HPDE6-E6E7 (cell line): ENCODE data around the gene FAM13A.

Experiments
- DNase-seq: peaks from one replicate; pipeline ENCODE4 v3.0.0; 2011; ENCODE audit warnings: missing footprints; ENCODE audit errors: extremely low spot score

The FAM13A gene

DNA sequence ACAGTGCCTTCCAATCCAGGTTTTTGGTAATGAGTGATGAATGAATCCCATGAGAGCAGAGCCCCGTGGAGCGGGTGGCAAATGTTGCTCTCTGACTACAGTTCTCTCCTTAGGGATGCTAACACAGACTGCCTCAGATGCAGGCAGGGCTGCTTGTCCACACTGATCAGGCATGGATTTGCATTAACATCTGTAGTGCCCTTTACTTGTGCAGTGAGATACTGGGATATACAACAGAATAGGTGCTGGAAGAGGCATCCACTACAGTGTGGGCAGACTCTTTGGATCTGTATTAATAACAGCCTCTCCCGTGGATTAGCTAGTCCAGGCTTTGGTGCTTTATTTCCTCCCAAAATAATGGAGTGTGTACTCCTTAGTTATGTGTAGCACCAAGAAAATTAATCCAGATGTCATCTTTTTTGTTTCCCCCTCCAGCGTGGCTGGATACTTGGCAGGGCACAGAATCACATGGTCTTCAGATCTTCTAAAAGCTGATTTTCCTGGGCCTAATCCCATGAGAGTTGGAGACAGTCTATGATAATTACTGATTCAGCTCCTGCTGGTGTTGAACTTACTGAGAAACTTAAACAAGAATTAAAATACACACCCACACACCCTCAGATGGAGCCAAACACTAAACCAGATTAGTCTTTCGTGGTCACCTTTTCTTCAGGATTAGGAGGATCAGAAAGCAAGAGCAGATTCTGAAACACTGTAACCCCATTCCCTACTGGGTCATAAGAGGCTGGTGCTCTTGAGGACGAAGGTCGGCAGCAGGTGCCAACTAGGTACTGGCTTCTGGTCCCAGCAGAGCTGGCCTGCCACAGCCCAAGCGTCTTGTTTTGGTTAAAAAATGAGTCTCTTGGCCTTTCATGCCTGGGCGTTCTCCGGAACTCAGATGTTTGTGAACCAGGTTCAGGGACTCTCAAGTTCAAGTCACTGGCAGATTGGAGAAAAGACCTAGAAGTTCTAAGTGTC lies 336.2 kb downstream of the FAM13A start:
- no peak for DNase-seq

DNA sequence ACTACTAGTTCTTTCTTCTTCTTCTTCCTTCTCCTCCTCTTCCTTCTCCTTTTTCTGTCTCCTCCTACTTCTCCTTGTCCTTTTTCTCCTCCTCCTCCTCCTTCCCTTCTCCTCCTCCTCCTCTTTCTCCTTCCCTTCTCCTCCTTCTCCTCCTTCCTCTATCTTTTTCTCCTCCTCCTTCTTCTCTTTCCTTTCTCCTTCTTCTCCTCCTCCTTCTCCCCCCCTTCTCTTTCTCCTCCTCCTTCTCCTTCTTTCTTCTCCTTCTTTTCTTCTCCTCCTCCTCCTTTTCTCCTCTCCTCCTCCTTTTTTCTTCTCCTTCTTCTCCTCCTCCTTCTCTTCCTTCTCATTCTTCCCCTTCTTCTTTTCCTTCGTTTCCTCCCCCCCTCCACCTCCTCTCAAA lies 337.6 kb downstream of the FAM13A start:
- no peak for DNase-seq

DNA sequence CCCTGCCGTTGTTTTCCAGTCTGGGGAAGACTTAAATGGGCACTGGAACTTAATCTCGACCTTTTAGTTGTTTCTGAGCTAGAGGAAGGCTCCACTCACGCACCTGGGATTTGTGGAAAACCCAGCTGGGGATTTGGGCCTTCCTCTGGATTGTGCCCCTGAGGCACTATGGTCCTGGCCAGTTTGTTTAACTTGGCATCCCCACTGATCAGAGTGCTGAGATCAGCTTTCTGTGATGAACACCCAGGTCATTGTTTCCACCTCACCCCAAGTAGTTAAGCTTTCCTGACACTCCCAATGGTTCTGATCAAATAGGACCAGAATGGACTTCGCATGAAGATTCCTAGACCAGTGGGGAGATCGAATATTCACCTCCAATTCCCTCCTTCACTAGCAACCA lies 338.9 kb downstream of the FAM13A start:
- no peak for DNase-seq

DNA sequence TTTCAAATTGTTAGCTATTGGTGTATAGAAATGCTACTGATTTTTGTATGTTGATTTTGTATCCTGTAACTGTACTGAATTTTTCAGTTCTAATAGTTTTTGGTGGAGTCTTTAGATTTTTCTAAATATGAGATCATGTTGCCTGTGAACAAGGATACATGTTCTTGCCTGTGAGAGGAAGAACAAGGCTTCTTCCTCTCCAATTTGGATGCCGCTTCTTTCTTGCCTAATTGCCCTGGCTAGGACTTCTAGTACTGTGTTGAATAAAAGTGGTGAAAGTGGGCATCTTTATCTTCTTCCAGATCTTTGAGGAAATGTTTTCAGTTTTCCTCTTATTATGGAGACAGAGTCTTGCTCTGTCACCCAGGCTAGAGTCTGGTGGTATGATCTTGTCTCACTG lies 343.2 kb downstream of the FAM13A start:
- DNase-seq, result no peak

DNA sequence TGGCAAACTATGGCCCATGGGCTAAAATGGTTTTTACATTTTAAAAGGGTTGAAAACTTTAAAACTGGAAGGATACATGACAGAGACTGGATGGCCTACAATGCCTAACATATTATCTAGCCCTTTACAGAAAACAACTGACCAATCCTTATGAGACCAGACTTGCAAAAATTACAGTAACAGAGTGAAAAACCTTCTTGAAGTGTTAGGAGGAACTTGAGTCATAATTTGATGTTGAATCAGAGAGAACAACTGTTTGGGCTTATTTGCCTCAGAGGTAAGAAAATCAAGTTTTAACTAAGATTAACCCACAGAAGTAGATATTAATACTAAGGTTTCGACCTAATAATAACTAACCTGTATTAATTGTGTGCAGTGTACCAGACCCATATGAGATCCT lies 347.0 kb downstream of the FAM13A start:
- DNase-seq, result no peak

DNA sequence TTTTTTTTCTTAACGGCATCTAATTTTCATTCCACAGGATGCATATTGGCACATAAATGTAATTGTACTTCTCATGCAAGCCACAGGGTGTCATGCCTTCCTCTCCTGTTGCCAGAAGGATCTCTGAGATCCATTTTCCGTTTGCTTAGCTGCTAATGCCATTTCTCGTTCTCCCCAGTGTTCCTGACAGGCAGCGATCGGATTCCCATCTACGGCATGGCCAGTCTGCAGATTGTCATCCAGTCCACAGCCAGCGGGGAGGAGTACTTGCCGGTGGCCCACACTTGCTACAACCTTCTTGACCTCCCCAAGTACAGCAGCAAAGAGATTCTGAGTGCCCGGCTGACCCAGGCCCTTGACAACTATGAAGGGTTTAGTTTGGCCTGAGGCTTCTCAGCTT lies 350.4 kb downstream of the FAM13A start:
- no peak for DNase-seq

DNA sequence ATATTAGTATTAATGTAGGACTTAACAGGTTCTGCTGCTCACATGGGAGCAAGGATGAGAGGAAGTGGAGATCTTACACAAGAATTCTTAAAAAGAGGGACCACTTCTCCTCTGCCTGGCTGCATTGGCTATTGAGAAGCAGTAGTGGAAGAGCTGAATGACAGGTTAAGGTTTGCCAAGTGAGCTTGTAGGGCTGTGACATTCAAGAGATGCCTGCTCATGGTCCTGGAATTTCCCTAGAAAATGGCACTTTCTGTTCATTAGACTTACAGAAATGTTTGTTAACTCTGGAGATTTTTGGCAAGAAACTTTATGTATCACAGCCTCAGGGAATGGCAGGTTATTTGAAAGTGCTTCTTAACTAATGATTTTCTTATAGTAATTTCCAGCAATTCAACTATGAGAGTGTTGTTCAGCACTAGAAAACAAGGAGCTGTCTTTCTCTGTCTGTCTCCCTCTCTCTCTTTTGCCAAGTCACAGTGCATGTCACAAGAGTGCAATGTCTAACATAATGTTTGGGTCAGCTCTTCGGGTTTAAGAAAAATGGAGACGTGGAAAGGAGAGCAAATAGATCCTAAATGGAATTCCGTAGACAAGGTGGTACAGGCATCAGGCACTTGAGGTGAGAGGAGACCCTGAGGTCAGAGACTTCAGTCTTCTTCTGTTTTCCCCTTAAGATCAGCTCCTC lies 351.0 kb downstream of the FAM13A start:
- DNase-seq, result no peak

DNA sequence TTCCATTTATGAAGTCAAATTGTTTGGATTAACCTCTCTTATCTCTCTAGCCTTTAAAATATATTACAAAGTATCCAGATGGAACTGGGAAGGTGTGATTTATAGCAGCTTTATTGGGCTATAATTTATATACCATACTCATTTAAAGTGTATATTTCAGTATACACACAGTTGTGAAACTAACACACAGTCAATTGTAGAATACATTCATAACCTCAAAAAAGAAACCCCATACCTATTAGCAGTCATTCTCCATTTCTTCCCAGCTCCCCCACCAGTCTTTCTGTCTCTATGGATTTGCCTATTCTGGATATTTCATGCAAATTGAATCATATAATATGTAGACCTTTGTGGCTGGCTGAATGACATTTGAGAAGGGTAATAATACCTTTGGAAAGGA lies 351.8 kb downstream of the FAM13A start:
- DNase-seq, result no peak

DNA sequence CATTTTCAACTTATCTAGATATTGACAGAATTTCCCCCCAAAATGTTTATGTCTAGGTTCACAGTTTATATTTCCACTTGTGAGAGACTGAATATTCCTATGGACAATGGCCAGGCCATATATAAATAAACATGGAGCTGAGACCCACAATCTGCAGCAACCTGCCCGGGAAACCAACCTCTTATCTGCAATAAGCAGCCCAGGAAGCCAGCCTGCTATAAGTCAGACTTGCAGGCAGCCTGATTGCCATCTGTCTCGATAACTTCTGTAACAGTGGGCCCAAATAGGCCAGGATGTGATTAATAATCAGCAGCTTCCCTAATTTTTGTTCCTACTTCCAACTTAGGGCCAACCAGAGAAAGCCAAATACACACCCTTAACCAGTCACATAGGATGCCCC lies 354.2 kb downstream of the FAM13A start:
- no peak for DNase-seq

DNA sequence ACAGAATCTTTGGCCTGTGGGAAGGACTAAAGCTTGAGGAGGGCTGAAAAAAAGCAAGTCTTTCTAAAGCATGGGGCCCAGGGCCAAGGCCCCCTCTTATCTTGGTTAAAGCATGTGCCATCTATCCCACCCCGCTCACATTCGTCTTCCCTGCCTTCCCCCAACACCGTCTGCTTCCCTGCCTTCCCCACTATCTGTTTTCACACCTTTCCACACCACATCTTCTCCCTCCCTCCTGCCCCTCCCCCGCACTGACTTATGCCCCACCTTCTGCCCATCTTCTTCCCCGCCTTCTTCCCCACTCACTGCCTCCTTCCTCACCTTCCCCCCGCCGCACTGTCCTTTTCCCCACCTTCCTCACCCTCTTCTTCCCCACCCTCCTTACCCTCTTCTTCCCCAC lies 358.5 kb downstream of the FAM13A start:
- DNase-seq, result no peak

DNA sequence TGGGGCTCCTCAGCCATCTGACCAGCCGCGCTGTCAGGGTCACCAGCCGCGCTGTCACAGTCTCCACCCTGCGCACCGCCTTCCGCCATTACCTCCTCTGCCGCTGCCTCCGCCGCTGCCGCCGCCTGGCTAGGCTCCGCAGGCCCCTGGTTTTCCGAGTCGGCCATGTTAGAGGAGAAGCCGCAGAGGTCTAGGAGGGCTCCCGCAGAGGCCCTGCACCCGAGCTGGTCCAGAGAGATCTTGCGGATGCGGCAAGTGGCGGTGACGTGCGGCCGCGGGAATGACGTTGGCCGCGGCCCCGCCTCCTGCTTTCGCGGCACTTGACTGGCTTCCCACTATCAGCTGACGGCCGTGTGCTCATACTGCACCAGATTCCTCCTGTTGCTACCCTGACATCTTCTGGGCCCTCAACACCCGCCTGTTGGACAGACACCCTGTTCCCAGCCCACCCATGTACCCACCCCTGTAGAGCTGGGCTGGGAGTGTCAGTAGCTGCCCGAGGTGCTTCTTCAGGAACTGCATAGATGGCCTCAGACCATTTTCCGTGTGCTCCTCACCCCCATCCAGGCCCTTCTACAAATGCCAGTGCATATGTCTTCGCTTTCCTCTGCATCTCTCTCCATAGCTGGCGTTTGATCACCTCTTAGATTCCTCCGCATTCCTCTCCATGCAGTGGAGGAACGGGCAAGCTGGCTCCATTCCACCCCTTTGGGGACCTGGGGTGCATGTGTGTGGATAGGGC lies 359.2 kb downstream of the FAM13A start, which contains the start of gene NAP1L5:
TSS of gene NAP1L5 (minus strand) at position 242 of the 742 bp plus-strand sequence. CDS start at position 167, 75 bp downstream.
- peak; percentile 11 for DNase-seq

DNA sequence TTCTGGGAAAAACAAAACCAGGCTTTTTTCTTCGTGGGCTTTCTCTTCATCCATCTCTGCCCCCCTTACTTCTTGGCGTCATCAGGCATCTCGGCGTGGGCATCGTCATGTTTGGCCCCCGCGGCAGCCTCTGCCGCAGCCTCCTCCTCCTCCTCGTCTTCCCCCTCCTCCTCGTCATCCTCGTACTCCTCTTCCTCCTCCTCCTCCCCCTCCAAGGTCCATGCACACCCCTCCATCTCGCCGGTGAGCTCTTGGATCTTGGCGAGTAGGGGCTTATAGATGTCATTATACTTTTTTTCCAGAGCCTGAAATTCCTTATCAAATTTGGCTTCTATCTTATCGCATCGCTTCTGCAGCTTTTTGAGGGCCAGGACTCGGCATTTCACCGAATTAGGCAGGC lies 359.8 kb downstream of the FAM13A start:
- no peak for DNase-seq

DNA sequence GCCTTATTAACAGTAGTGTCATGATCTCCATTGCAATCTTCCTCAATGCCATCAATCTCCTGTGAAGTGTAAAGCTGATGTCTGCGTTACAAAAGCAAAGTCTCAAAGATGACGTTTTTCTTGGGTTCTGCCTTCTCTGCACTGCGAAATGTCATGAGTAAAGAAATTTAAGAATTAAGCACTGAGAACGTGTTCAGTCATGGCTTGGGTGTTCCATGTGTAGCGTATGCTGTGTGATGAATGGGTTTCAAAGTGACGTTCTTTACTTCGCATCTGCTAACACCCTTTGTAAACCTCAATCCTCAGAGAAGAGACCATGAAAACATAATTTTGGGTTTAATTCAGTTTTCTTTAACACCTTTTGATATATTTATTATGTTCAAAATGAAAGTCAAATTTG lies 360.4 kb downstream of the FAM13A start:
- no peak for DNase-seq

DNA sequence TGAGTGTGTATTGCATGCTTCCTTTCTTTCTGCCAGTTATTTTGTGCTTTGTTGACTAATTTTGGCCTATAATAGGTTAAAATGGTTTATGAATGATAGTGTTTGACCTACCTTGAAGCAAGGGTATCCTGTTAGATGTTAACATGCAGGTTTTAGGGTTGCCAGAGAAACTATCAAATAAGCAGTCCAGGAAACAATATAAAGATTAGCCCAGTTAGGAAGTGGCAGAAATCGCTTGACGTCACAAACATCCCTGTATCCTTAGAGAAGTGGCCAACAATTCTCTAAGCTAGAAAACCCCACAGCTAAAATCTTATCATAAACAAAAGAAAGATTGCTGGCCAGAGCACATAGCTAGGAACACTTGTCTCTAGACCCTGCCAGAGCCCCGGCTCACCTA lies 363.2 kb downstream of the FAM13A start:
- DNase-seq, result no peak

DNA sequence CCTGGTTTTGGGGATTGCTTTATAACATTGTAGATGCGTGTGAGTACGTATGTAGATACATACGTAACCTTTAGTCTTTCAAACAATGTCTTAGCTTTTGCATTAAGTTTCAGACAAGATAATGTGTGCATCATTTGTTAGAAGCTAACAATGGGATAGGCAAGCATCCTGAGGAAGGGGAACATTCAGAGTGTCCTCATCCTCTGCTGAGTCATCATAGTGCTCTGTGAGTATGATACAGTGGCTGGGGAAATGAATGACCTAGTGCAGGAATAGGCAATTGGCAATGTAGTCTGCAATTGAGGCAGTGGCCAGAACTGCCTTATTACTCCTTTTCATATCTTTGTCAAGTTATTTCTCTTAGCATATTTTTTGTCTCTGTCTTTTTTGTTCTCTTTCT lies 366.6 kb downstream of the FAM13A start:
- no peak for DNase-seq

DNA sequence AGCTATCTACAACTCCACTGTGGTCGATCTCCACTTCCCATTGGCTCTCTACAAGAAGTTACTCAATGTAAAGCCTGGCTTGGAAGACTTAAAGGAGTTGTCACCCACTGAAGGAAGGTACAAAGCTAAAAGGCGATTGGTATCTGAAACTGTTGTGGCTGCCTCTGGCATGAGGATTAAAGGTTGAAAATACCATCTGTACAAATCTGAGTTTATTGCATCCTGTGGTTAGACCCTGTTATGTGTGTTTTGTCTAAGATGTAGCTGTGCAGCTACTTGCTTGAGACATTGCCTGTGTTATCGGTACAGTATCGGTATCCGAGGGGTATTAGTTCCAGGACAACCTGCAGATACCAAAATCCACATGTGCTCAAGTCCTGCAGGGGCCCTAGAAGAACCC lies 375.8 kb downstream of the FAM13A start:
- DNase-seq, result no peak
